ENCODE results near the gene UNC5B.

DNA sequence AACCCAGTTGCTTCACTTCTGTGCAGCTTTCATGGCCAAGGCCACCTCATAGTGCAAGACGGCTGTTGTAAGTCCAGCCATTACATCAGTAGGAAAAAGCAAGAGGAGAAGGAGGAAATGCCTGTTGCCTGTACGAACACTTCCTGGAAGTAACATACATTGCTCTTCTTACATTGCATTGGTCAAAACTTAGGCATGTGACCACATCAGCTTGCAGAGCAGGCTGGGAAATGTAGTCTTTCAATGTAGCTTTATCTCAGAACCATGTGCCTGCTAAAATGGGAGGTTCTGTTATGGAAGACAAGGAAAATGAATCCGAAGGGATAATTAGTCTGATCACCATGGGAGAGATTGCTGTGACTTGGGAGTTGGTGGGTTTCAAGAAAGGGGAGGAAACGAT is 111.0 kb downstream of the UNC5B start:
- TF ChIP-seq, protein P1, sequence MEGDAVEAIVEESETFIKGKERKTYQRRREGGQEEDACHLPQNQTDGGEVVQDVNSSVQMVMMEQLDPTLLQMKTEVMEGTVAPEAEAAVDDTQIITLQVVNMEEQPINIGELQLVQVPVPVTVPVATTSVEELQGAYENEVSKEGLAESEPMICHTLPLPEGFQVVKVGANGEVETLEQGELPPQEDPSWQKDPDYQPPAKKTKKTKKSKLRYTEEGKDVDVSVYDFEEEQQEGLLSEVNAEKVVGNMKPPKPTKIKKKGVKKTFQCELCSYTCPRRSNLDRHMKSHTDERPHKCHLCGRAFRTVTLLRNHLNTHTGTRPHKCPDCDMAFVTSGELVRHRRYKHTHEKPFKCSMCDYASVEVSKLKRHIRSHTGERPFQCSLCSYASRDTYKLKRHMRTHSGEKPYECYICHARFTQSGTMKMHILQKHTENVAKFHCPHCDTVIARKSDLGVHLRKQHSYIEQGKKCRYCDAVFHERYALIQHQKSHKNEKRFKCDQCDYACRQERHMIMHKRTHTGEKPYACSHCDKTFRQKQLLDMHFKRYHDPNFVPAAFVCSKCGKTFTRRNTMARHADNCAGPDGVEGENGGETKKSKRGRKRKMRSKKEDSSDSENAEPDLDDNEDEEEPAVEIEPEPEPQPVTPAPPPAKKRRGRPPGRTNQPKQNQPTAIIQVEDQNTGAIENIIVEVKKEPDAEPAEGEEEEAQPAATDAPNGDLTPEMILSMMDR (IDR thresholded peaks at IDR 0.05 in 8 of 11, conservative IDR thresholded peaks at IDR 0.05 in 3 of 11): no peak
- no peak for TF ChIP-seq POLR2AphosphoS5 (IDR thresholded peaks at IDR 0.05)
- no peak for TF ChIP-seq POLR2A (IDR thresholded peaks at IDR 0.05)
